HepG2 (cell line): ENCODE measurements around the gene MFN2. TPM values are rescaled to one million over a fixed set of nuclear protein-coding genes. Genes with fewer than 3 reads are reported as not detected.

ENCODE experiments used
- ATAC-seq: fragments of 200-7000 bp; cut with Tn5 transposase; 3 replicates; pipeline ENCODE4 v1.9.1; 2020; ENCODE audit warnings: mild to moderate bottlenecking, moderate library complexity
- BruUV-seq: library from RNA; stranded (reverse); fragments of 400-500 nt; replicated peaks from 2 replicates; lab custom pipeline; 2021; lab: Mats Ljungman, UMichigan
- CTCF ChIA-PET: fragments of 300-600 bp; formaldehyde crosslinking; extraction: SDS; loops from one replicate; lab custom pipeline; 2021; ENCODE audit warnings: low total read pairs, inconsistent platforms, low intra/inter-chr PET ratio; lab: Yijun Ruan, JAX
- POLR2A ChIA-PET: fragments of 350-600 bp; sonication (Branson Sonifier 250); formaldehyde crosslinking; loops from one replicate; lab custom pipeline; 2020; ENCODE audit warnings: antibody characterized with exemption, inconsistent platforms; lab: Yijun Ruan, JAX
- DNase-seq: peaks from one replicate; pipeline ENCODE4 v3.0.0-alpha.2; 2015; ENCODE audit warnings: low spot score
- FAIRE-seq: peaks from 3 replicates; lab custom pipeline; 2011; peaks lifted over from hg19 to GRCh38; lab: Jason Lieb, UNC
- H2AFZ ChIP-seq: one replicate; pipeline ENCODE4 v1.6.1; 2011; ENCODE audit warnings: low read length, inconsistent platforms
- H3K27ac ChIP-seq: fragments of 300-600 bp; 3 replicates; pipeline ENCODE4 v1.8.0; 2011; ENCODE audit warnings: mixed run types, mild to moderate bottlenecking, mixed read lengths, low read length, inconsistent platforms; ENCODE audit not compliant: insufficient read depth; ENCODE audit errors: extremely low read length
- H3K27me3 ChIP-seq, 2 experiments: fragments of 200-600 bp in 1 of 2; 2 replicates in 1 of 2; 3 replicates in 1 of 2; pipeline versions ENCODE4 v1.6.0 to v1.8.0; 2011; ENCODE audit warnings: low read length in 2 of 2, mild to moderate bottlenecking in 2 of 2, moderate library complexity in 2 of 2, inconsistent platforms in 1 of 2; ENCODE audit not compliant: insufficient read depth in 2 of 2, control insufficient read depth in 1 of 2
- H3K36me3 ChIP-seq, 2 experiments: fragments of 200-600 bp in 1 of 2; replicated peaks in 1 of 2; 2 replicates in 1 of 2; 3 replicates in 1 of 2; pipeline versions ENCODE4 v1.5.1 to v1.8.0; 2011; ENCODE audit warnings: low read length in 2 of 2, inconsistent platforms in 1 of 2; ENCODE audit not compliant: insufficient read depth in 2 of 2, control insufficient read depth in 1 of 2
- H3K4me1 ChIP-seq: 2 replicates; pipeline ENCODE4 v1.5.1; 2012; ENCODE audit warnings: low read length, inconsistent platforms; ENCODE audit not compliant: insufficient read depth
- H3K4me2 ChIP-seq: 2 replicates; pipeline ENCODE4 v1.6.0; 2011; ENCODE audit warnings: low read depth, low read length, inconsistent platforms
- H3K4me3 ChIP-seq, 3 experiments: fragments of 200-600 bp in 1 of 3; sonication (generic), shearing (Covaris generic) in 1 of 3; replicated peaks in 1 of 3; 2 replicates each; pipeline ENCODE4 v1.5.1; 2011 to 2016; ENCODE audit warnings: low read length in 3 of 3, inconsistent platforms in 2 of 3, low read depth in 2 of 3, mild to moderate bottlenecking in 2 of 3, control low read depth in 1 of 3, mixed read lengths in 1 of 3; ENCODE audit not compliant: insufficient read depth in 1 of 3
- H3K79me2 ChIP-seq: one replicate; pipeline ENCODE4 v1.6.1; 2011; ENCODE audit warnings: low read length, inconsistent platforms; ENCODE audit not compliant: insufficient read depth
- H3K9ac ChIP-seq: 2 replicates; pipeline ENCODE4 v1.6.0; 2011; ENCODE audit warnings: mild to moderate bottlenecking, low read depth, low read length, inconsistent platforms; ENCODE audit not compliant: insufficient read depth
- H3K9me3 ChIP-seq: 2 replicates; pipeline ENCODE4 v1.5.1; 2012; ENCODE audit warnings: mild to moderate bottlenecking, low read length
- H4K20me1 ChIP-seq: 2 replicates; pipeline ENCODE4 v1.6.0; 2011; ENCODE audit warnings: inconsistent platforms, mild to moderate bottlenecking, low read length, moderate library complexity; ENCODE audit not compliant: insufficient read depth
- ISL2 ChIP-seq: sonication (generic); formaldehyde crosslinking; IDR thresholded peaks from 2 replicates; pipeline ENCODE4 v1.5.0; 2020; ENCODE audit warnings: missing genetic modification reagents
- ZNF431 ChIP-seq: sonication (generic); formaldehyde crosslinking; IDR thresholded peaks from 2 replicates; pipeline ENCODE4 v1.9.0; 2022; ENCODE audit warnings: missing genetic modification reagents, low read depth, mild to moderate bottlenecking, borderline replicate concordance
- WGBS: methylation state at CpG from one replicate; pipeline ENCODE4 v1.1.6; 2017; ENCODE audit warnings: low lambda C conversion rate; 5-methylcytosine and 5-hydroxymethylcytosine counted together
- in situ Hi-C: cut with HindIII; loops from 2 replicates; pipeline ENCODE4 v1.10.0; 2017; ENCODE audit warnings: low pct_unique_long_range_greater_than_20kb; ENCODE audit not compliant: extremely low pct_ligation_motif_present
- intact Hi-C: fragments of 100-400 bp; cut with micrococcal nuclease; formaldehyde crosslinking; loops from one replicate; pipeline ENCODE4 v1.10.0; 2022; ENCODE audit not compliant: unreplicated experiment
- polyA plus RNA-seq, 8 experiments: library from polyadenylated mRNA; depleted of rRNA in 3 of 8; stranded (reverse) in 7 of 8; unstranded in 1 of 8; fragments of >200 nt; fragmentation: Illumina TruSeq in 4 of 8; extraction: Trizol in 4 of 8; gene quantifications; 2 replicates each; pipeline versions ENCODE4 v1.2.1 to v1.2.3, GENCODE V29; 2011 to 2016; ENCODE audit warnings: low read depth in 4 of 8, missing spikeins in 1 of 8, mixed read lengths in 1 of 8; ENCODE audit not compliant: insufficient read depth in 1 of 8
- total RNA-seq, 5 experiments: library from RNA; depleted of rRNA; stranded (reverse); fragments of >200 nt; fragmentation: Illumina TruSeq; extraction: Trizol; gene quantifications; 2 replicates each; pipeline ENCODE4 v1.2.3, GENCODE V29; 2016; ENCODE audit warnings: low read depth in 1 of 5
- TF ChIP-seq, protein P1 (sequence below): sonication (generic); formaldehyde crosslinking; IDR thresholded peaks from 2 replicates; pipeline ENCODE4 v1.4.0; 2020; ENCODE audit warnings: missing genetic modification reagents
- TF ChIP-seq, protein P2 (sequence below): sonication (generic); formaldehyde crosslinking; IDR thresholded peaks from 2 replicates; pipeline ENCODE4 v1.4.0; 2020; ENCODE audit warnings: missing genetic modification reagents, mild to moderate bottlenecking, borderline replicate concordance

Gene MFN2
- total and polyA plus RNA-seq, 2 of the 13 experiments (the other 11 are each of a cell fraction or from before 2014, with no cell fraction given), result 38.7 to 60.9 TPM

DNA sequence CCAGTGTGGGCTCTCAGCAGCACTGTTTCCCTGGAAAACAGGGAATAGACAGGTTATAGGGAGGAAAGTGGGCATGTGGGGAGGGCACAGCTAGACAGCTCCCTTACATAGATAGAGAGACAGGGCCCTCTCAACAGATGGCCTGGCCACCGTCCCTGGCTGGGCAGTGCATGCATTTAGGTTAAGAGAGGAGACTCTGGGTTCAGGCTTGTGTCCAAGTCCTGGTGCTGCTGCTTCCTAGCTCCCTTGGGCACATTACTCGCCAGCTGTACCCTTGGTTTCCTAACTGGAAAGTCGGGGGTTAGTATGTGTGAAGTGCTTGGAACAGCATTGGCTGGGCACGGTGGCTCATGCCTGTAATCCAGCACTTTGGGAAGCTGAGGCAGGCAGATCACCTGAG is 36.6 kb upstream of the MFN2 start:
- Histone ChIP-seq H3K4me1 (peaks cover 25% of the 10 kb centered on the region), H3K79me2 (no peaks in the 10 kb centered on the region), H3K9ac (no peak overlapping the region), H3K27me3 (no peaks in the 10 kb centered on the region), H3K36me3 (peaks cover 0 to 18% of the 10 kb centered on the region in 2 experiments; a peak in 3 of 5 replicates), H3K4me3 (no peak overlapping the region), H3K9me3 (no peaks in the 10 kb centered on the region), H4K20me1 (no peaks in the 10 kb centered on the region), H3K4me2 (no peak overlapping the region)
- FAIRE-seq, result no peak
- no peak for DNase-seq
- intact Hi-C loops (no loop called here), in situ Hi-C loops (no loop called here)
- POLR2A ChIA-PET, result interaction anchor here (1.5 kb wide), 1 partner anchor 9 kb away, joined by 5 read pairs; the partner anchor contains the start of gene PLOD1
- no peak for ATAC-seq
- CTCF ChIA-PET, result no interaction called here
- BruUV-seq, result no TSS peak
- TF ChIP-seq ISL2 (no peak), ZNF431 (no peak)
- TF ChIP-seq, protein P1, sequence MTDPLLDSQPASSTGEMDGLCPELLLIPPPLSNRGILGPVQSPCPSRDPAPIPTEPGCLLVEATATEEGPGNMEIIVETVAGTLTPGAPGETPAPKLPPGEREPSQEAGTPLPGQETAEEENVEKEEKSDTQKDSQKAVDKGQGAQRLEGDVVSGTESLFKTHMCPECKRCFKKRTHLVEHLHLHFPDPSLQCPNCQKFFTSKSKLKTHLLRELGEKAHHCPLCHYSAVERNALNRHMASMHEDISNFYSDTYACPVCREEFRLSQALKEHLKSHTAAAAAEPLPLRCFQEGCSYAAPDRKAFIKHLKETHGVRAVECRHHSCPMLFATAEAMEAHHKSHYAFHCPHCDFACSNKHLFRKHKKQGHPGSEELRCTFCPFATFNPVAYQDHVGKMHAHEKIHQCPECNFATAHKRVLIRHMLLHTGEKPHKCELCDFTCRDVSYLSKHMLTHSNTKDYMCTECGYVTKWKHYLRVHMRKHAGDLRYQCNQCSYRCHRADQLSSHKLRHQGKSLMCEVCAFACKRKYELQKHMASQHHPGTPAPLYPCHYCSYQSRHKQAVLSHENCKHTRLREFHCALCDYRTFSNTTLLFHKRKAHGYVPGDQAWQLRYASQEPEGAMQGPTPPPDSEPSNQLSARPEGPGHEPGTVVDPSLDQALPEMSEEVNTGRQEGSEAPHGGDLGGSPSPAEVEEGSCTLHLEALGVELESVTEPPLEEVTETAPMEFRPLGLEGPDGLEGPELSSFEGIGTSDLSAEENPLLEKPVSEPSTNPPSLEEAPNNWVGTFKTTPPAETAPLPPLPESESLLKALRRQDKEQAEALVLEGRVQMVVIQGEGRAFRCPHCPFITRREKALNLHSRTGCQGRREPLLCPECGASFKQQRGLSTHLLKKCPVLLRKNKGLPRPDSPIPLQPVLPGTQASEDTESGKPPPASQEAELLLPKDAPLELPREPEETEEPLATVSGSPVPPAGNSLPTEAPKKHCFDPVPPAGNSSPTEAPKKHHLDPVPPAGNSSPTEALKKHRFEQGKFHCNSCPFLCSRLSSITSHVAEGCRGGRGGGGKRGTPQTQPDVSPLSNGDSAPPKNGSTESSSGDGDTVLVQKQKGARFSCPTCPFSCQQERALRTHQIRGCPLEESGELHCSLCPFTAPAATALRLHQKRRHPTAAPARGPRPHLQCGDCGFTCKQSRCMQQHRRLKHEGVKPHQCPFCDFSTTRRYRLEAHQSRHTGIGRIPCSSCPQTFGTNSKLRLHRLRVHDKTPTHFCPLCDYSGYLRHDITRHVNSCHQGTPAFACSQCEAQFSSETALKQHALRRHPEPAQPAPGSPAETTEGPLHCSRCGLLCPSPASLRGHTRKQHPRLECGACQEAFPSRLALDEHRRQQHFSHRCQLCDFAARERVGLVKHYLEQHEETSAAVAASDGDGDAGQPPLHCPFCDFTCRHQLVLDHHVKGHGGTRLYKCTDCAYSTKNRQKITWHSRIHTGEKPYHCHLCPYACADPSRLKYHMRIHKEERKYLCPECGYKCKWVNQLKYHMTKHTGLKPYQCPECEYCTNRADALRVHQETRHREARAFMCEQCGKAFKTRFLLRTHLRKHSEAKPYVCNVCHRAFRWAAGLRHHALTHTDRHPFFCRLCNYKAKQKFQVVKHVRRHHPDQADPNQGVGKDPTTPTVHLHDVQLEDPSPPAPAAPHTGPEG (CRISPR knock-in tag), result no peak
- TF ChIP-seq, protein P2, sequence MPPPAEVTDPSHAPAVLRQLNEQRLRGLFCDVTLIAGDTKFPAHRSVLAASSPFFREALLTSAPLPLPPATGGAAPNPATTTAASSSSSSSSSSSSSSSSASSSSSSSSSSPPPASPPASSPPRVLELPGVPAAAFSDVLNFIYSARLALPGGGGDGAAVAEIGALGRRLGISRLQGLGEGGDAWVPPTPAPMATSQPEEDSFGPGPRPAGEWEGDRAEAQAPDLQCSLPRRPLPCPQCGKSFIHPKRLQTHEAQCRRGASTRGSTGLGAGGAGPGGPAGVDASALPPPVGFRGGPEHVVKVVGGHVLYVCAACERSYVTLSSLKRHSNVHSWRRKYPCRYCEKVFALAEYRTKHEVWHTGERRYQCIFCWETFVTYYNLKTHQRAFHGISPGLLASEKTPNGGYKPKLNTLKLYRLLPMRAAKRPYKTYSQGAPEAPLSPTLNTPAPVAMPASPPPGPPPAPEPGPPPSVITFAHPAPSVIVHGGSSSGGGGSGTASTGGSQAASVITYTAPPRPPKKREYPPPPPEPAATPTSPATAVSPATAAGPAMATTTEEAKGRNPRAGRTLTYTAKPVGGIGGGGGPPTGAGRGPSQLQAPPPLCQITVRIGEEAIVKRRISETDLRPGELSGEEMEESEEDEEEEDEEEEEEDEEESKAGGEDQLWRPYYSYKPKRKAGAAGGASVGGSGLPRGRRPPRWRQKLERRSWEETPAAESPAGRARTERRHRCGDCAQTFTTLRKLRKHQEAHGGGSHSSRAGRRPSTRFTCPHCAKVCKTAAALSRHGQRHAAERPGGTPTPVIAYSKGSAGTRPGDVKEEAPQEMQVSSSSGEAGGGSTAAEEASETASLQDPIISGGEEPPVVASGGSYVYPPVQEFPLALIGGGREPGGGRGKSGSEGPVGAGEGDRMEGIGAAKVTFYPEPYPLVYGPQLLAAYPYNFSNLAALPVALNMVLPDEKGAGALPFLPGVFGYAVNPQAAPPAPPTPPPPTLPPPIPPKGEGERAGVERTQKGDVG (CRISPR knock-in tag), result no peak
- TF ChIP-seq, all 625 proteins: peak for 0
- WGBS, result 100% methylated on average over 3 of the region's 4 CpGs
- Histone ChIP-seq H3K27ac (no peak overlapping the region), H2AFZ (no peak overlapping the region)
